Measurements from ENCODE around the gene MN1. TPM values are rescaled to one million over a fixed set of nuclear protein-coding genes. Genes with fewer than 3 reads are reported as not detected.

Gene MN1
- total and polyA plus RNA-seq, 2 donors (not counting 1 experiment from before 2014, with no cell fraction given), result 2.8 to 7.4 TPM

DNA sequence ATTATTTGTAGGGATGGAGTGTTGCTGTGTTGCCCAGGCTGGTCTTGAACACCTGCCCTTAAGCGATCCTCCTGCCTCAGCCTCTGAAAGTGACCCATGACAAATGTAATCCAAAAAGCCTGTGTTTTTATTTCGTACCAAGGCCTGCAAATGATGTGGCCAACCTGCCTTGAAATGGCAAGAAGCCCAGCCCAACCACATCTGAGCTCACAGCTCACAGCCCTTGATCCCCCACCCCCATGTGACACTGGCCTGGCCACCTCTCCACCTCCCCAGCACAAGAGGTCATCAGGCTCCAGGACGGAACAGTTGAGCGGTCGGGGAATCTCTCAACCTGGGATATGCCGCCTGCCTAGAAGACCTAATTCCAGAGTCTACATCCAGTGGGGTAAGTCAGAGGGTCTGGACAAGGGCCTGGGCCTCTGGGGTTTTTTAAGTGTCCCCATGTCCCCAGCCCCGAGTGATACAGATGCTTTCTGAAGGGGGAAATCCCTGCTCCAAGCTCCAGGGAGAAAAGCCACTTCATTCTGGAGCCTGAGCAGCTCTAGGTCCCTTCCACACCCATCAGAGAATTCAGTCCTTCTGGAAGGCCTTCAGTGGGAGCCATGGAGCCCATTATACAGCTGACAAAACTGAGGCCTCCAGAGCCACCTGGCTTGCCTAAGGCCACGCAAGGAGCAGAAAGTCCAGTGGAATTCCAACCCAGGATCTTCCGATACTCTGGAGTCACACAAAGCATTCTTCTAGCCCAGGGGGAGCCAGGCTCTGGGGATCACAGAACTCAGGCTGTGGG is 70.7 kb downstream of the MN1 start:
- no peak for TF ChIP-seq EZH2 (IDR thresholded peaks at IDR 0.05; ENCODE audit: low read length, missing control alignments)
- TF ChIP-seq, protein P1, sequence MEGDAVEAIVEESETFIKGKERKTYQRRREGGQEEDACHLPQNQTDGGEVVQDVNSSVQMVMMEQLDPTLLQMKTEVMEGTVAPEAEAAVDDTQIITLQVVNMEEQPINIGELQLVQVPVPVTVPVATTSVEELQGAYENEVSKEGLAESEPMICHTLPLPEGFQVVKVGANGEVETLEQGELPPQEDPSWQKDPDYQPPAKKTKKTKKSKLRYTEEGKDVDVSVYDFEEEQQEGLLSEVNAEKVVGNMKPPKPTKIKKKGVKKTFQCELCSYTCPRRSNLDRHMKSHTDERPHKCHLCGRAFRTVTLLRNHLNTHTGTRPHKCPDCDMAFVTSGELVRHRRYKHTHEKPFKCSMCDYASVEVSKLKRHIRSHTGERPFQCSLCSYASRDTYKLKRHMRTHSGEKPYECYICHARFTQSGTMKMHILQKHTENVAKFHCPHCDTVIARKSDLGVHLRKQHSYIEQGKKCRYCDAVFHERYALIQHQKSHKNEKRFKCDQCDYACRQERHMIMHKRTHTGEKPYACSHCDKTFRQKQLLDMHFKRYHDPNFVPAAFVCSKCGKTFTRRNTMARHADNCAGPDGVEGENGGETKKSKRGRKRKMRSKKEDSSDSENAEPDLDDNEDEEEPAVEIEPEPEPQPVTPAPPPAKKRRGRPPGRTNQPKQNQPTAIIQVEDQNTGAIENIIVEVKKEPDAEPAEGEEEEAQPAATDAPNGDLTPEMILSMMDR (conservative IDR thresholded peaks at IDR 0.05 in 1 of 2, IDR thresholded peaks at IDR 0.05 in 1 of 2; ENCODE audit: low read depth in 1 of 2, low read length in 2 of 2), result no peak
- H3K79me2 ChIP-seq (ENCODE audit: control insufficient read depth, insufficient read depth, low read length), result no peaks in the 10 kb centered on the region

DNA sequence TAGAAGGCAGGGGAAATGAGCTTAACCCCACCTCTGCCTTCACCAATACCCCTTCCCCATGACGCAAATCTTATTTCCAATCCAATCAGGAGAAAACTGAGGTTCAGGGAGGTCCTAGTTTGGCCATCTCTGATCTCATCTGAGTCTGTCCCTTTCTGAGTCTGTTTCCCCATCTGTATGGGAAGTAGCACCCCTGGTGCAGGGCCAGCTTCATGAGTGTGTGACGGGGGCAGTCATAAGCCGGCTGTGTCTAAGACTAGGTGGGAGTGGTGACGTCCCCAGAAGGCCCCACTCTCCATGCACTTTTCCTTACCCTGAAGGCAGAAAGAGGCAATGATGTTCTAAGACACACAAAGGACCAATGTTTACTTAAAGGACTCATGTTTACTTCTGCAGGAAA is 72.3 kb downstream of the MN1 start:
- Histone ChIP-seq H3K9me3 (ENCODE audit: control insufficient read depth, insufficient read depth, low read depth, low read length) (no peaks in the 10 kb centered on the region), H3K4me2 (ENCODE audit: extremely low read depth, insufficient read depth, low read length) (no peak overlapping the region), H3K79me2 (ENCODE audit: control insufficient read depth, insufficient read depth, low read length) (no peaks in the 10 kb centered on the region), H3K4me1 (ENCODE audit: control insufficient read depth, extremely low read depth, insufficient read depth, low read length) (peaks cover 4% of the 10 kb centered on the region), H3K4me3 (replicated peaks in 1 of 4; ENCODE audit: control extremely low read depth in 1 of 4, insufficient read depth in 1 of 4, low read depth in 3 of 4, low read length in 4 of 4) (no peak overlapping the region), H3K36me3 (ENCODE audit: control insufficient read depth, insufficient read depth, low read length) (no peaks in the 10 kb centered on the region), H3K27me3 (ENCODE audit: control insufficient read depth, insufficient read depth, low read length) (no peaks in the 10 kb centered on the region), H3K27ac (ENCODE audit: insufficient read depth, low read length) (no peak overlapping the region), H3K9ac (ENCODE audit: insufficient read depth, low read length) (no peak overlapping the region), H4K20me1 (ENCODE audit: control insufficient read depth, extremely low read depth, insufficient read depth, low read length) (no peaks in the 10 kb centered on the region), H2AFZ (ENCODE audit: low read length) (no peak overlapping the region)
- no peak for DNase-seq (ENCODE audit: low read depth in 2 of 2)
- TF ChIP-seq, protein P1 (conservative IDR thresholded peaks at IDR 0.05 in 1 of 2, IDR thresholded peaks at IDR 0.05 in 1 of 2; ENCODE audit: low read depth in 1 of 2, low read length in 2 of 2), result no peak
- no peak for TF ChIP-seq EZH2 (IDR thresholded peaks at IDR 0.05; ENCODE audit: low read length, missing control alignments)

More for the DNA sequence above, 70.7 kb downstream of the MN1 start:
- Histone ChIP-seq H3K4me3 (replicated peaks in 1 of 4; ENCODE audit: control extremely low read depth in 1 of 4, insufficient read depth in 1 of 4, low read depth in 3 of 4, low read length in 4 of 4) (no peak overlapping the region), H3K4me2 (ENCODE audit: extremely low read depth, insufficient read depth, low read length) (no peak overlapping the region), H3K4me1 (ENCODE audit: control insufficient read depth, extremely low read depth, insufficient read depth, low read length) (peaks cover 4% of the 10 kb centered on the region), H3K9ac (ENCODE audit: insufficient read depth, low read length) (no peak overlapping the region), H2AFZ (ENCODE audit: low read length) (no peak overlapping the region), H3K36me3 (ENCODE audit: control insufficient read depth, insufficient read depth, low read length) (no peaks in the 10 kb centered on the region), H3K27me3 (ENCODE audit: control insufficient read depth, insufficient read depth, low read length) (no peaks in the 10 kb centered on the region), H3K27ac (ENCODE audit: insufficient read depth, low read length) (no peak overlapping the region), H4K20me1 (ENCODE audit: control insufficient read depth, extremely low read depth, insufficient read depth, low read length) (no peaks in the 10 kb centered on the region), H3K9me3 (ENCODE audit: control insufficient read depth, insufficient read depth, low read depth, low read length) (no peaks in the 10 kb centered on the region)
- DNase-seq (ENCODE audit: low read depth in 2 of 2), result no peak

DNA sequence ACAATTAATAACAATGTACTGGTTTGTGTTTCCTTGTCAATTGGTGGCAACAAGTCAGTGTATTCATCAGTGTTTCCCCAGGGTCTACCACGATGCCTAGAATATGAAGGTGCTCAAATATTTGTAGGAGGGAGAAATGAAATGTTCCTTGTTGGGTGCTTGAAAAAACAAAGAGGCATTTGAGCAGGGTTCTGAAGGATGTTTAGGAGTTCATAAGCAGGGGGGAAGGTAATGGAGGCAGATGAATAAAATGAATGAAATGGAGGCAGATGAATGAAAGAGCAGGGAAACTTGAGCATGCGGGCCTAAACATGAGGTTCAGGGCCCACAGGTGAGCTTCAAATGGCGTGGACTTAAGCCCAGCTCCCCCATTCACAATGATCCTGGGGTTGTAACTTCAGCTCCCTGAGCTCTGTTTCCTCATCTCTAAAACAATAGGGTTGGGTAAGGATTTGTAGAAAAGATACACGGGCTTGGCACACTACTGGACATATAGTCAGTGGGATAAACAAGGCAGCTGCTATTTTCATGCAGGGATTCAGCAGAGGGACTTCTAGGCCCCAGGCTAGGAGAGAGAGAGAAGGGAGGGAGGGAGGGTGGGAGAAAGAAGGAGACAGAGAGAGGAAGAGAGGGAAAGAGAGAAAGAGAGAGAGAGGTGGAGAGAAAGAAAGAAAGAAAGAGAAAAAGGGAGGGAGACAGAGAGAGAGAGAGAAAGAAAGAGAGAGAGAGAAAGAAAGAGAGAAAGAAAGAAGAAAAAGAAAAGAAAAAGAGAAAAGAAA is 73.7 kb downstream of the MN1 start:
- DNase-seq (ENCODE audit: low read depth in 2 of 2), result no peak
- Histone ChIP-seq H4K20me1 (ENCODE audit: control insufficient read depth, extremely low read depth, insufficient read depth, low read length) (no peaks in the 10 kb centered on the region), H3K27me3 (ENCODE audit: control insufficient read depth, insufficient read depth, low read length) (no peaks in the 10 kb centered on the region), H3K79me2 (ENCODE audit: control insufficient read depth, insufficient read depth, low read length) (no peaks in the 10 kb centered on the region), H2AFZ (ENCODE audit: low read length) (no peak overlapping the region), H3K4me2 (ENCODE audit: extremely low read depth, insufficient read depth, low read length) (no peak overlapping the region), H3K9me3 (ENCODE audit: control insufficient read depth, insufficient read depth, low read depth, low read length) (no peaks in the 10 kb centered on the region), H3K4me1 (ENCODE audit: control insufficient read depth, extremely low read depth, insufficient read depth, low read length) (peaks cover 4% of the 10 kb centered on the region), H3K9ac (ENCODE audit: insufficient read depth, low read length) (no peak overlapping the region), H3K27ac (ENCODE audit: insufficient read depth, low read length) (no peak overlapping the region), H3K36me3 (ENCODE audit: control insufficient read depth, insufficient read depth, low read length) (no peaks in the 10 kb centered on the region), H3K4me3 (replicated peaks in 1 of 4; ENCODE audit: control extremely low read depth in 1 of 4, insufficient read depth in 1 of 4, low read depth in 3 of 4, low read length in 4 of 4) (no peak overlapping the region)
- TF ChIP-seq, protein P1 (conservative IDR thresholded peaks at IDR 0.05 in 1 of 2, IDR thresholded peaks at IDR 0.05 in 1 of 2; ENCODE audit: low read depth in 1 of 2, low read length in 2 of 2), result no peak
- TF ChIP-seq EZH2 (IDR thresholded peaks at IDR 0.05; ENCODE audit: low read length, missing control alignments), result no peak
